SK-N-SH (cell line): ENCODE data around the gene ADISSP. TPM values are rescaled to one million over a fixed set of nuclear protein-coding genes. Genes with fewer than 3 reads are reported as not detected.

ENCODE experiments used
- CTCF ChIA-PET: fragments of 300-600, 350-600 bp; formaldehyde crosslinking; extraction: SDS; loops from one replicate; lab custom pipeline; 2021; lab: Yijun Ruan, JAX
- POLR2A ChIA-PET: fragments of 350-600 bp; sonication (Branson Sonifier 250); formaldehyde crosslinking; extraction: SDS; loops from one replicate; lab custom pipeline; 2020; ENCODE audit warnings: antibody characterized with exemption, inconsistent platforms; lab: Yijun Ruan, JAX
- DNase-seq: peaks from one replicate; pipeline ENCODE4 v3.0.0; 2012
- H2AFZ ChIP-seq: fragments of 200-600 bp; sonication (generic); 2 replicates; pipeline ENCODE4 v1.8.1; 2016; ENCODE audit warnings: antibody characterized with exemption, mild to moderate bottlenecking, low read depth
- H3F3A ChIP-seq: fragments of 200-600 bp; sonication (generic); replicated peaks from 2 replicates; pipeline ENCODE3; 2016; ENCODE audit warnings: antibody characterized with exemption, mild to moderate bottlenecking; ENCODE audit not compliant: insufficient read depth
- H3K27ac ChIP-seq, 2 experiments: fragments of 200-500 bp in 1 of 2; fragments of 200-600 bp in 1 of 2; sonication (Bioruptor generic) in 1 of 2; sonication (generic), shearing (Covaris generic) in 1 of 2; 2 replicates each; pipeline versions ENCODE4 v1.5.1 to v1.6.1; 2014 to 2016; ENCODE audit warnings: low read depth in 2 of 2, inconsistent platforms in 1 of 2, low read length in 1 of 2, mild to moderate bottlenecking in 1 of 2, mixed read lengths in 1 of 2
- H3K27me3 ChIP-seq: fragments of 200-600 bp; sonication (generic), shearing (Covaris generic); 2 replicates; pipeline ENCODE4 v1.6.1; 2016; ENCODE audit warnings: mixed run types; ENCODE audit not compliant: insufficient read depth
- H3K36me3 ChIP-seq, 2 experiments: fragments of 200-500 bp in 1 of 2; fragments of 200-600 bp in 1 of 2; sonication (Bioruptor generic) in 1 of 2; sonication (generic) in 1 of 2; replicated peaks in 1 of 2; 2 replicates each; pipeline versions ENCODE3 to v1.5.1; 2014 to 2016; ENCODE audit warnings: low read length in 1 of 2, mild to moderate bottlenecking in 1 of 2; ENCODE audit not compliant: insufficient read depth in 2 of 2, control insufficient read depth in 1 of 2
- H3K4me1 ChIP-seq, 2 experiments: fragments of 200-500 bp in 1 of 2; fragments of 200-600 bp in 1 of 2; sonication (Bioruptor generic) in 1 of 2; sonication (generic), shearing (Covaris generic) in 1 of 2; 2 replicates each; pipeline versions ENCODE4 v1.5.1 to v1.6.1; 2014 to 2016; ENCODE audit warnings: low read depth in 1 of 2, low read length in 1 of 2, mixed run types in 1 of 2; ENCODE audit not compliant: insufficient read depth in 2 of 2, control insufficient read depth in 1 of 2
- H3K4me2 ChIP-seq: fragments of 200-600 bp; sonication (generic), shearing (Covaris generic); 2 replicates; pipeline ENCODE4 v1.6.1; 2017; ENCODE audit warnings: mixed run types
- H3K4me3 ChIP-seq, 2 experiments: fragments of 200-500 bp in 1 of 2; fragments of 200-600 bp in 1 of 2; sonication (Bioruptor generic) in 1 of 2; sonication (generic), shearing (Covaris generic) in 1 of 2; 2 replicates each; pipeline versions ENCODE4 v1.5.1 to v1.8.1; 2014 to 2016; ENCODE audit warnings: low read depth in 2 of 2, inconsistent platforms in 1 of 2, low read length in 1 of 2, mild to moderate bottlenecking in 1 of 2, mixed read lengths in 1 of 2, moderate library complexity in 1 of 2
- H3K79me2 ChIP-seq: fragments of 200-600 bp; sonication (generic); 2 replicates; pipeline ENCODE4 v1.8.1; 2017; ENCODE audit warnings: mild to moderate bottlenecking; ENCODE audit not compliant: insufficient read depth
- H3K9ac ChIP-seq: fragments of 200-600 bp; sonication (generic); 2 replicates; pipeline ENCODE4 v1.6.1; 2017; ENCODE audit warnings: mixed run types
- H3K9me2 ChIP-seq: fragments of 200-600 bp; sonication (generic); 2 replicates; pipeline ENCODE4 v1.6.1; 2017; ENCODE audit warnings: mixed run types
- H3K9me3 ChIP-seq: fragments of 200-600 bp; sonication (generic); 2 replicates; pipeline ENCODE4 v1.6.1; 2017; ENCODE audit warnings: mixed run types, mild to moderate bottlenecking, moderate library complexity
- H4K20me1 ChIP-seq: fragments of 200-600 bp; sonication (generic); 2 replicates; pipeline ENCODE4 v1.6.1; 2017; ENCODE audit warnings: mild to moderate bottlenecking, mixed run types; ENCODE audit not compliant: insufficient read depth
- CHD2 ChIP-seq: fragments of 150-350 bp; IDR thresholded peaks from 2 replicates; pipeline ENCODE4 v1.6.1; 2018; ENCODE audit warnings: low read length; ENCODE audit not compliant: partially characterized antibody
- CTCF ChIP-seq: fragments of 200-600 bp; sonication (generic); IDR thresholded peaks from 2 replicates; pipeline ENCODE4 v1.6.1; 2017; ENCODE audit warnings: antibody characterized with exemption, mild to moderate bottlenecking, moderate library complexity
- EZH2phosphoT487 ChIP-seq: fragments of 200-600 bp; sonication (generic); IDR thresholded peaks from 2 replicates; pipeline ENCODE4 v1.6.1; 2017; ENCODE audit warnings: low read depth, mixed run types, mild to moderate bottlenecking, antibody characterized with exemption, moderate library complexity, borderline replicate concordance
- FOSL2 ChIP-seq: IDR thresholded peaks from 2 replicates; pipeline ENCODE4 v1.4.0; 2012; ENCODE audit warnings: low read depth, mild to moderate bottlenecking, moderate library complexity, borderline replicate concordance
- FOXJ3 ChIP-seq: sonication (generic); formaldehyde crosslinking; IDR thresholded peaks from 2 replicates; pipeline ENCODE4 v1.5.1; 2020; ENCODE audit warnings: mild to moderate bottlenecking, missing genetic modification reagents
- FOXM1 ChIP-seq: IDR thresholded peaks from 2 replicates; pipeline ENCODE4 v1.4.0; 2012; ENCODE audit warnings: low read depth, mild to moderate bottlenecking
- GABPA ChIP-seq: IDR thresholded peaks from 2 replicates; pipeline ENCODE4 v1.4.0; 2012; ENCODE audit warnings: low read depth, mild to moderate bottlenecking
- GATA2 ChIP-seq: sonication (generic); formaldehyde crosslinking; IDR thresholded peaks from 2 replicates; pipeline ENCODE4 v1.5.0; 2020; ENCODE audit warnings: mild to moderate bottlenecking, missing genetic modification reagents
- IRF3 ChIP-seq: fragments of 150-350 bp; IDR thresholded peaks from 2 replicates; pipeline ENCODE4 v1.6.1; 2016; ENCODE audit warnings: mild to moderate bottlenecking, low read depth, low read length
- JUND ChIP-seq: IDR thresholded peaks from 2 replicates; pipeline ENCODE4 v1.4.0; 2012
- MXI1 ChIP-seq: IDR thresholded peaks from 2 replicates; pipeline ENCODE4 v1.6.1; 2012; ENCODE audit warnings: mild to moderate bottlenecking, low read depth, low read length, improper control_type of control experiment
- NFIC ChIP-seq: IDR thresholded peaks from 2 replicates; pipeline ENCODE4 v1.4.0; 2012; ENCODE audit warnings: borderline replicate concordance
- RAD21 ChIP-seq: IDR thresholded peaks from 2 replicates; pipeline ENCODE4 v1.6.1; 2012; ENCODE audit warnings: mild to moderate bottlenecking, low read length
- RCOR1 ChIP-seq: fragments of 150-350 bp; IDR thresholded peaks from 2 replicates; pipeline ENCODE4 v1.6.1; 2017; ENCODE audit warnings: antibody characterized with exemption, low read length
- RFX5 ChIP-seq: IDR thresholded peaks from 2 replicates; pipeline ENCODE4 v1.6.1; 2012; ENCODE audit warnings: mild to moderate bottlenecking, improper control_type of control experiment, low read length
- TAF1 ChIP-seq: IDR thresholded peaks from 2 replicates; pipeline ENCODE4 v1.6.1; 2012; ENCODE audit warnings: low read depth, mild to moderate bottlenecking, low read length, moderate library complexity, borderline replicate concordance
- TEAD4 ChIP-seq: IDR thresholded peaks from 2 replicates; pipeline ENCODE4 v1.4.0; 2012; ENCODE audit warnings: mild to moderate bottlenecking, borderline replicate concordance; ENCODE audit not compliant: insufficient read depth
- WGBS: methylation state at CpG from one replicate; pipeline ENCODE4 v1.1.6; 2017; ENCODE audit warnings: low lambda C conversion rate; 5-methylcytosine and 5-hydroxymethylcytosine counted together
- polyA plus RNA-seq, 3 experiments: library from polyadenylated mRNA; depleted of rRNA; stranded (reverse); fragments of >200 nt; gene quantifications; 2 replicates each; pipeline ENCODE4 v1.2.3, GENCODE V29; 2012
- TF ChIP-seq, protein P1 (sequence below): IDR thresholded peaks from 2 replicates; pipeline ENCODE4 v1.4.0; 2012; ENCODE audit warnings: low read depth
- TF ChIP-seq, protein P2 (sequence below): IDR thresholded peaks from 2 replicates; pipeline ENCODE4 v1.6.1; 2012; ENCODE audit warnings: mild to moderate bottlenecking, low read depth, low read length, moderate library complexity

ADISSP gene
- polyA plus RNA-seq, 1 of the 3 experiments (the other 2 are of a cell fraction) = 73.9 TPM

GRCh38 chr20:3714092-3714491 lies 53.5 kb downstream of the ADISSP start:
- CTCF ChIA-PET = interaction anchor here (1.2 to 7.8 kb wide), 4 partner anchors 8 to 40 kb away, joined by 3 to 301 read pairs (median 6); partner anchors contain the start of gene ADAM33
- DNase-seq = no peak
- Histone ChIP-seq H3K4me3 (no peak overlapping the region), H3K27me3 (no peaks in the 10 kb centered on the region)
- no peak for TF ChIP-seq GABPA
- no peak for TF ChIP-seq MXI1
- TF ChIP-seq RFX5 = no peak
- no peak for TF ChIP-seq FOXJ3 (CRISPR knock-in tag)
- no peak for TF ChIP-seq TEAD4
- no peak for TF ChIP-seq CTCF
- no peak for TF ChIP-seq GATA2 (CRISPR knock-in tag)
- no peak for TF ChIP-seq FOSL2
- TF ChIP-seq RCOR1 = no peak
- TF ChIP-seq, protein P1, sequence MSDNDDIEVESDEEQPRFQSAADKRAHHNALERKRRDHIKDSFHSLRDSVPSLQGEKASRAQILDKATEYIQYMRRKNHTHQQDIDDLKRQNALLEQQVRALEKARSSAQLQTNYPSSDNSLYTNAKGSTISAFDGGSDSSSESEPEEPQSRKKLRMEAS = no peak
- TF ChIP-seq, all 33 proteins: peak for 0
- H3K4me1 ChIP-seq = no peaks in the 10 kb centered on the region
- no peak overlapping the region for H2AFZ ChIP-seq
- WGBS = 75% methylated on average over 4 of the region's 4 CpGs
- H3K4me2 ChIP-seq = no peak overlapping the region
- no peaks in the 10 kb centered on the region for H4K20me1 ChIP-seq
- no peaks in the 10 kb centered on the region for H3K79me2 ChIP-seq
- no peaks in the 10 kb centered on the region for H3K9me2 ChIP-seq
- H3K27ac ChIP-seq = no peak overlapping the region
- no peaks in the 10 kb centered on the region for H3F3A ChIP-seq
- no peaks in the 10 kb centered on the region for H3K36me3 ChIP-seq
- H3K9ac ChIP-seq = no peak overlapping the region
- POLR2A ChIA-PET = no interaction called here
- no peaks in the 10 kb centered on the region for H3K9me3 ChIP-seq

- H3K27me3 ChIP-seq = no peaks in the 10 kb centered on the region
- no peaks in the 10 kb centered on the region for H4K20me1 ChIP-seq
- CTCF ChIA-PET = interaction anchor here (0.5 to 7.8 kb wide), 8 partner anchors 8 to 149 kb away, joined by 3 to 301 read pairs (median 4); partner anchors contain the start of genes ADAM33 and AP5S1
- H3K9me2 ChIP-seq = no peaks in the 10 kb centered on the region
- no peaks in the 10 kb centered on the region for H3K4me1 ChIP-seq
- TF ChIP-seq, protein P2, sequence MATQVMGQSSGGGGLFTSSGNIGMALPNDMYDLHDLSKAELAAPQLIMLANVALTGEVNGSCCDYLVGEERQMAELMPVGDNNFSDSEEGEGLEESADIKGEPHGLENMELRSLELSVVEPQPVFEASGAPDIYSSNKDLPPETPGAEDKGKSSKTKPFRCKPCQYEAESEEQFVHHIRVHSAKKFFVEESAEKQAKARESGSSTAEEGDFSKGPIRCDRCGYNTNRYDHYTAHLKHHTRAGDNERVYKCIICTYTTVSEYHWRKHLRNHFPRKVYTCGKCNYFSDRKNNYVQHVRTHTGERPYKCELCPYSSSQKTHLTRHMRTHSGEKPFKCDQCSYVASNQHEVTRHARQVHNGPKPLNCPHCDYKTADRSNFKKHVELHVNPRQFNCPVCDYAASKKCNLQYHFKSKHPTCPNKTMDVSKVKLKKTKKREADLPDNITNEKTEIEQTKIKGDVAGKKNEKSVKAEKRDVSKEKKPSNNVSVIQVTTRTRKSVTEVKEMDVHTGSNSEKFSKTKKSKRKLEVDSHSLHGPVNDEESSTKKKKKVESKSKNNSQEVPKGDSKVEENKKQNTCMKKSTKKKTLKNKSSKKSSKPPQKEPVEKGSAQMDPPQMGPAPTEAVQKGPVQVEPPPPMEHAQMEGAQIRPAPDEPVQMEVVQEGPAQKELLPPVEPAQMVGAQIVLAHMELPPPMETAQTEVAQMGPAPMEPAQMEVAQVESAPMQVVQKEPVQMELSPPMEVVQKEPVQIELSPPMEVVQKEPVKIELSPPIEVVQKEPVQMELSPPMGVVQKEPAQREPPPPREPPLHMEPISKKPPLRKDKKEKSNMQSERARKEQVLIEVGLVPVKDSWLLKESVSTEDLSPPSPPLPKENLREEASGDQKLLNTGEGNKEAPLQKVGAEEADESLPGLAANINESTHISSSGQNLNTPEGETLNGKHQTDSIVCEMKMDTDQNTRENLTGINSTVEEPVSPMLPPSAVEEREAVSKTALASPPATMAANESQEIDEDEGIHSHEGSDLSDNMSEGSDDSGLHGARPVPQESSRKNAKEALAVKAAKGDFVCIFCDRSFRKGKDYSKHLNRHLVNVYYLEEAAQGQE = no peak
- TF ChIP-seq FOSL2 = no peak
- TF ChIP-seq JUND = no peak
- TF ChIP-seq IRF3 = no peak
- TF ChIP-seq RAD21 = no peak
- TF ChIP-seq CHD2 = no peak
- TF ChIP-seq EZH2phosphoT487 = no peak
- TF ChIP-seq FOXM1 = no peak
- TF ChIP-seq RCOR1 = no peak
- no peak for TF ChIP-seq NFIC
- TF ChIP-seq TAF1 = no peak
- H3K27ac ChIP-seq = no peak within 1 kb of the TSS
- no peak for DNase-seq
- no peak within 1 kb of the TSS; a peak in 1 of 4 replicates for H3K4me3 ChIP-seq
- no peak within 1 kb of the TSS for H3K4me2 ChIP-seq
- no peaks in the 10 kb centered on the region for H3K9me3 ChIP-seq
- no peak within 1 kb of the TSS for H3K9ac ChIP-seq
- POLR2A ChIA-PET = no interaction called here
- no peaks in the 10 kb centered on the region for H3K79me2 ChIP-seq
- H2AFZ ChIP-seq = no peak within 1 kb of the TSS
- no peaks in the 10 kb centered on the region for H3K36me3 ChIP-seq
- WGBS = 82% methylated on average over 15 of the region's 15 CpGs
- H3F3A ChIP-seq = no peaks in the 10 kb centered on the region
Observed at GRCh38 chr20:3712279-3712873, 55.2 kb downstream of the ADISSP start, which contains the start of gene SIGLEC1. Gene SIGLEC1, minus strand, starts transcription at chr20:3712600. Its CDS starts 5,472 bp downstream, at chr20:3707128.
